Right ventricle myocardium inferior (tissue), 1 donor: Measurements from ENCODE around the gene SP1. TPM values are rescaled to one million over a fixed set of nuclear protein-coding genes. Genes with fewer than 3 reads are reported as not detected.
"Not testable (repeated sequence)": the region's sequence is repeated elsewhere in the genome, so short reads cannot be mapped to it uniquely, and the experiment has no call there.

ENCODE experiments used
- ATAC-seq: fragments of 200-7000 bp; cut with Tn5 transposase; one replicate; pipeline ENCODE4 v1.9.1; 2020; ENCODE audit warnings: mild to moderate bottlenecking, moderate library complexity
- DNase-seq: peaks from one replicate; pipeline ENCODE4 v3.0.0; 2021; ENCODE audit errors: missing footprints
- intact Hi-C: fragments of 100-400 bp; cut with DNase I; formaldehyde crosslinking; loops from one replicate; pipeline ENCODE4 v1.11.0; 2022
- total RNA-seq: library from RNA; stranded (reverse); fragmentation: NEBNext Ultra II Directional; extraction: Animal tissue kit (Norgen Biotek cat#: 25700); gene quantifications from one replicate; pipeline ENCODE4 v1.2.1, GENCODE V29; 2021
- donor health status: DM: no; HTN: yes; CAD: no; lungs with severe emphysema.

SP1 gene
- total RNA-seq, 1 donor from 2014 or later: 31.3 TPM

DNA sequence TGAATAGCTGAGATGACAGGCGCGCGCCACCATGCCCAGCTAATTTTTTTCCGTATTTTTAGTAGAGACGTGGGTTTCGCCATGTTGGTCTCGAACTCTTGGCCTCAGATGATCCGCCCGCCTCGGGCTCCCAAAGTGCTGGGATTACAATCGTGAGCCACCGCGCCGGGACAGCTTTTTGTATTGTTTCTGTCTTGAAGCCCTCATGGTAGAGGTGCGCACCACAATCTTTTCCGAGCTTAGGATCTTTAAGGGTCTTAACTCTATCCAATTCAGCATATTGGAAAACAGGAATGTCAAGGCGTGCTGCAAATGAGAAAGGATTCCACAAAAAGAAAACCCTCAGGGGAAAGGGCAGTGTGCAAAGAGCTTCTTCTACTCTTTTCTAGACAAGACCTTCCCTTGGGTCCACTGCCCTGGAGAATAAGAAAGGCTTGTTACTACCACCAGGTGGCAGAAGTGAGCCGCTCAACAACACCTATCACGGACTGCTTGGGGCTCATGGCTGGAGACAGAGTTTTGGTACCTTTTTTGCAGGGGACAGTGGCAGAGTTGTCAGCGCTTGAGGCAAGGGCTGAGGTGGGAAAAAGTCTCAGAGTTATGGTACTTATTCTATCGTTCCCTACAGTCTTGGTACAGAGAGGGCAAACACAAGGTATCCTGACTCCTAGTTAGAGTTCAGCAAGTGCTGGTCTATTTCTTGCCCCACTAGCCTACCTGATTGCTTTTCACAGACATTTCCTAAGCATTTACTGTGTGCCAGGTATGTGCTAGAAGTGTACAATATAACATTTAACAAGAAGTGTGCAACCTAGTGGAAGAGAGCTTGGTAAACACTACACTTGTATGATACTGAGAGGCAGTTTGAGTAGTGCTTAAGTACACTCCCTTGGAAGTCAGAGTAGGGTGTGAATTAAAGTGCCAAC lies 27.4 kb upstream of the SP1 start:
- peak; percentile 95 for ATAC-seq
- peak; percentile 84 for DNase-seq
- intact Hi-C loops: loop anchor here (1.0 kb wide), 2 partner anchors 69 to 156 kb away; no protein-coding TSS in a partner anchor

DNA sequence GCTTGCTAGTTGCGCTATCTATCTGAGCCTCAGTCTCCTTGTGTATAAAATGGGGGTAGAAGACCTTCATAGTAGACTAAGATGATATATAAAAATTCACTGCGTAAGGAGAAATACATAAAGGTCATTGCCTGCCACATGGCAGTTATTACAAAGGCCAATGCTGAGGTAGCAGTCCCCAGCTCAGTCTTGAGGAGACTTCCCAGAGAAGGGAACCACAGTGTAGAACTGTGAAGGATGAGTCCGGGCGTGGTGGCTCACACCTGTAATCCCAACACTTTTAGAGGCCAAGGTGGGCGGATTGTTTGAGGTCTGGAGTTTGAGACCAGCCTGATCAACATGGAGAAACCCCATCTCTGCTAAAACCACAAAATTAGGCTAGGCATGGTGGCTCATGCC lies 26.7 kb upstream of the SP1 start:
- DNase-seq (no peak), ATAC-seq (no peak)
- intact Hi-C loops: no loop called here

DNA sequence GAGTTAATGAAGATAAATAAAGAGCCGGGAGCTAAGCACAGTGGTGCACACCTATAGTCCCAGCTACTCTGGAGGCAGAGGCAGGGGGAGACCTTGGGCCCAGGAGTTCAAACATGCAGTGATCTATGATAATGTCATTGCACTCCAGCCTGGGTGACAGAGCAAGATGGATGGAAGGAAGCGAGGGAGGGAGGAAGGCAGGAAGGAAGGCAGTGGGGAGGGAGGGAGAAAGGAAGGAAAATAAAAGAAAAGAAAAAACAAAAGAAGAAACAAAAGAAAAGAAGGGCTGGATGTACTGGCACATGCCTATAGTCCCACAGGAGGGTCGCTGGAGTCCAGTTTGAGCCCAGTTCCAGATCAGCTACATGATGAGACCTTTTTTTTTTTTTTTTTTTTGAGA lies 24.9 kb upstream of the SP1 start:
- no peak for DNase-seq
- no peak for ATAC-seq
- intact Hi-C loops: no loop called here

DNA sequence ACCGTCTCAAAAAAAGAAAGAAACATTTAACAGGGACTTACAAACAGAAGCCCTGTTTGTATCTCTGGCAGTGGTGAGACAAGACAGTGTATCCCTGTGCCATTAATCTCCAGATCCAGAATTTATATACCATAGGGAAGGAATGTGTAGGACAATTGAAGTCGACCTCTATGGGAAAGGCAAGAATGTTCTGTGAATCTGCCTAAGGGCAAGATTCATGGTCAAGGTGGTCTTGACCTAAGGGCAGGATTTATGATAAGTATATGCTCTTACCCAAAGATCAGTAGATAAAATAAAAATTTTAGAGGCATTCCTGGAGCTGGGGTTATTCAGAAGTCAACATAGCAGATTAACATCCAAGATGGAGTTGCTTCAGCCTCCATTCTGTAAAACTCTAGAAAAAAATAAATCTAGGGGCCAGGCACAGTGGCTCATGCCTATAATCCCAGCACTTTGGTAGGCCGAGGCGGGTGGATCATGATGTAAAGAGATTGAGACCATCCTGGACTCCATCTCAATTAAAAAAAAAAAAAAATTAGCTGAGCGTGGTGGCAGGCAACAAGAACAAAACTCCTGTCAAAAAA lies 21.0 kb upstream of the SP1 start:
- no peak for DNase-seq
- intact Hi-C loops: no loop called here
- ATAC-seq: no peak

DNA sequence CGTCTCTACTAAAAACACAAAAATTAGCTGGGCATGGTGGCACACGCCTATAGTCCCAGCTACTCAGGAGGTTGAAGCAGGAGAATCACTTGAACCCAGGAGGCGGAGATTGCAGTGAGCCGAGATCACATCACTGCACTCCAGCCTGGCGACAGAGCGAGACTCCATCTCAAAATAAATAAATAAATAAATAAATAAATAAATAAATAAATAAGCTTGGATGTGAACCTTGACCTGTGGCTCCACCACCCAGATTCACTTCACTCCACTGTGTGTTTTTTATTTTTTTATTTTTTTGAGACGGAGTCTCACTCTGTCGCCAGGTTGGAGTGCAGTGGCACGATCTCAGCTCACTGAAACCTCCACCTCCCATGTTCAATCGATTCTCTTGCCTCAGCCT lies 18.3 kb upstream of the SP1 start:
- intact Hi-C loops, DNase-seq, ATAC-seq: not testable (repeated sequence)

DNA sequence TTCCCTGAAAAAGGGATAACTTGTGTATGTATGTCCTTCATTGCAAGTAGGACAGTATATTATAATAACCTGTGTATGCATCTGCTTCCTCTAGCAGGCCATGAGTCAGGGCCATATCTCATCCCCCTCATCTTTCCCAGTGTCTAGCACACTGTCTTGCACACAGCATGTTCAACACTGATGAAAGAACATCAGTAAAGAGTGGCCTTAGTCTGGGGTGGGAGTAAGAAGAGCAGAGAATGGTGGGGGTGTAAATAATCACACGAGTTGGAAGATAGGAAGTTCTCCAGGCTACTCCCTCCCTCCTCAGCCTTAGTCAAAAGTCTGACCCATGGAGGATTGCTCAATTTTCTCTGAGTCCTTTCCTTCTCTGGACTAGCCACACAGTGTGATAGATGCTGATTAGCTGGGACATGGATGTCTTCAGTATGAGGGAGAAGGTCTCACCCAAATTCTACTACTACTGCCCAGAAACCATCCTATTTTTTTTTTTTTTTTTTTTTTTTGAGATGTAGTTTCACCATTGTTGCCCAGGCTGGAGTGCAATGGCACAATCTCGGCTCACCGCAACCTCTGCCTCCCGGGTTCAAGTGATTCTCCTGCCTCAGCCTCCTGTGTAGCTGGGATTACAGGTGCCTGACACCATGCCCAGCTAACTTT lies 14.6 kb upstream of the SP1 start:
- intact Hi-C loops: no loop called here
- DNase-seq (no peak), ATAC-seq (peak; percentile 63)

DNA sequence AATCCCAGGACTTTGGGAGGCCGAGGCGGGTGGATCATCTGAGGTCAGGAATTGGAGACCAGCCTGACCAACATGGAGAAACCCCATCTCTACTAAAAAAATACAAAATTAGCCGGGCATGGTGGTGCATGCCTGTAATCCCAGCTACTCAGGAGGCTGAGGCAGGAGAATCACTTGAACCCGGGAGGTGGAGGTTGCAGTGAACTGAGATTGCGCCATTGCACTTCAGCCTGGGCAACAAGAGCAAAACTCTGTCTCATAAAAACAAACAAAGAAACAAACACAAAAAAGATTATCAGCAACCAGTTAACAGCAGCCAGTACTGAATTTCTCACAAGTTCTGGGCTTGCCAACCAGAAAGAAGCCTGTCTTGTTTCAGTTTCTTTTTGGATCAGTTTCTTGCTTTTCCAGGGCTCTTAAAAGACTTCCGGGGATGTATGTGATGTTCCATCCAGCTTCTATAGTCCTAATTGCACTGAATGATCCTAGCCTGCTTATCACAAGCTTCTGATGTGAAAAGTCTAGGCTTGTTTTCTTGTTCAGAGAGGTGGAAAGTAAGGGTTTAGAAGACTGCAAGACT lies 6.3 kb upstream of the SP1 start:
- ATAC-seq, DNase-seq, intact Hi-C loops: not testable (repeated sequence)

DNA sequence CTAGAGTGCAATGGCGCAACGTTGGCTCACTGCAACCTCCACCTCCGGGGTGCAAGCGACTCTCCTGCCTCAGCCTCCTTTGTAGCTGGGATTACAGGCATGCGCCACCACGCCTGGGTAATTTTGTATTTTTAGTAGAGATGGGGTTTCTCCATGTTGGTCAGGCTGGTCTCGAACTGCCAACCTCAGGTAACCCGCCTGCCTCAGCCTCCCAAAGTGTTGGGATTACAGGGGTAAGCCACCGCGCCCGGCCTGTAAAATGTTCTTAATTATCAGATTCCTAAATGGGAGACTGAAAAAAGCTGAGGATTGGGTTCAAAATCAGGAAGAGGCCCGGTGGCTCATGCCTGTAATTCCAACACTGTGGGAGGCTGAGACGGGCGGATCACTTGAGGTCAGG lies 5.7 kb upstream of the SP1 start:
- intact Hi-C loops, ATAC-seq, DNase-seq: not testable (repeated sequence)

DNA sequence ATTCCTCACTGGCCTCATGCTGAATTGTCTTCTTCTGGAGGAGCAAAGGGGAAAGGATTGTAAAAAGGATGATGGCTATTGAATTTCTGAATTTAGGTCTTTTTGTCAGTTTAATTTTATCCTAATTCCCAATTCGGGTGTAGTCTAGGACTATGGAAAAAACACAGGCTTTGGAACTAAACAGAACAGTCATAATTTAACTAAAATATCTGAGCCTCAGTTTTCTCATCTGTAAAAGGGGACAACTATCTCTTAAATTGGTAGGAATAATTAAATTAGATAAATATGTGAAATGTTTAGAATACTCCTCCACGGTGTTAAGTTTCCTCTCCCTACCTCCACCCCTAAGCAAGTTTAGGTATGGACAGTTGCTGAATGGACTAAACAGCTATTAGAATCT lies 3.2 kb upstream of the SP1 start:
- ATAC-seq (no peak), DNase-seq (no peak)
- intact Hi-C loops: no loop called here

DNA sequence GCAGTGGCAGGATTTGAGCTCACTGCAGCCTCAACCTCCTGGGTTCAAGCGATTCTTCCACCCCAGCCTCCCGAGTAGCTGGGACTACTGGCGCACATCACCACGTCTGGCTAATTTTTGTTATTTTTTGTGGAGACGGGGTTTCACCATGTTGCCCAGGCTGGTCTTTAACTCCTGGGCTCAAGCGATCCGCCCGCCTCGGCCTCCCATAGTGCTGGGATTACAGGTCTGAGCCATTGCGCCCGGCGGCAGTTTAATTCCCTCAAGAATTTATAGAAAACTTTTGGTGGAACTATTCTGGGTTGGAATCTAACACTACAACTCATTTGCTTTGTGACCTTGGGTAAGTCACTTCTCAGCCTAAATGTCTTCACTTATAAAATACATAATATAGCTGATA lies 1.8 kb upstream of the SP1 start:
- DNase-seq (no peak), ATAC-seq (no peak)
- intact Hi-C loops: no loop called here

DNA sequence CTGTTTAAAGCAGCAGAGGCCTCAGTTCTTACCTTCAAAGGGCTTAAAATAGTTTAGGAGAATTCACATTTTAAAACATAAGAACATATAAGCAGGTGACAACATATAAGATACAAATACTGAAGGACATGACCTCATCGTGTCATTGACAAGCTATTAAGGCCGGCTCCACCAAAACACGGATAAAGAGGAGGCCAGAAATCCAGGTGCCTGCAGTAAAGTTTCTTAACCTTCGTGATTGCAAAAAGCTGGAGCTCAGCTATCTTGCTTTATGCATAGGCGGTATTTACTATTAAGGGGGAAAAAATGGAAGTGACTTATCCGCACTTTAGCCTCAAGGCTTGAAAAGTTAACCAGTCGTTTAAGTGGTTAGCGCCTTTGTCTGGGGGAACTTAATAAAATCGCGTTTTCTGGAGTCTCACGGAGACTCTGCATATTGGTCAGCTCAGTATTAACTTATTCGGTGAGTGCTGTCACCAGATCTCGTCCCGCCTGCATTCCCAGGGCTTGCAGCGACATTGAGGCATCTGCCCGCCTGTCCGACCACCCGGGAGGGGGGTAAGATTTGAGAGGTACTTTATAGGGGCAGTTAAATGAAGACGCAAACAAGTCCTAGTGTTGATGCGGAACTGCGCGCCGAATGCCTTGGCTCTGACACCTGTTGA lies 1.1 kb upstream of the SP1 start:
- ATAC-seq (no peak), DNase-seq (no peak)
- intact Hi-C loops: no loop called here

DNA sequence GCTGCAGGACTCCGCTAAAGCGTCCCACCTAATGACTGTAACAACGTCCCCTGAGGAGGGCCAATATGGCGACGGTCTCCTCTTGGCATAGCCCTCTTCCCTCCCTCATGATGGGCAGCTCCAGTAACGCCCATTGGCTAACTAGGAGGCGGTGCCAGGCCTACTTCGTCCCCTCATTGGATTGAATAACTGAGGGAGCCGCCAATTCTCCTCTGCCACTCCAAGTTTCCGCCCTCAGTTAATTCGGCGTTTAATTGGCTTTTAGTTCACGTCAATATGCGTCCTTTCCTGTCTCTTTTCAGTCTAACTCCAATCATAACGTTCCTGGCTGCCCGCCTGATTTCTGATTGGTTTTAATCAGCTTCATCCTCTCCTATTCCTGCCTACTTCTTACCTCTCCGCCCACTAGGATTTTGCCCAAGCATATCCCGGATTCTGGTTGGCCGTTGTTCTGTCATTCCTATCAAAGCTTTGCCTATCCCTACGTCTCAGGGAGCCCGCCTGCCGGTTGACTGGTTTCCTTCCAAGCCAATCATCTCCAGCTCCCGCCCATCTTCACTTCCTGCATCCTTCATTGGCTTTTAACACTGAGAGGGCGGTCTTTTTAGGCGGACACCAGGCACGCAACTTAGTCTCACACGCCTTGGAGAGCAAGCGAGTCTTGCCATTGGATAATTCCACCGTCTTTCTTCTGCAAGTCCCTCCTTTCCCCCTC lies 430 bp upstream of the SP1 start:
- intact Hi-C loops: no loop called here
- ATAC-seq (peak; percentile 89), DNase-seq (peak; percentile 97)

DNA sequence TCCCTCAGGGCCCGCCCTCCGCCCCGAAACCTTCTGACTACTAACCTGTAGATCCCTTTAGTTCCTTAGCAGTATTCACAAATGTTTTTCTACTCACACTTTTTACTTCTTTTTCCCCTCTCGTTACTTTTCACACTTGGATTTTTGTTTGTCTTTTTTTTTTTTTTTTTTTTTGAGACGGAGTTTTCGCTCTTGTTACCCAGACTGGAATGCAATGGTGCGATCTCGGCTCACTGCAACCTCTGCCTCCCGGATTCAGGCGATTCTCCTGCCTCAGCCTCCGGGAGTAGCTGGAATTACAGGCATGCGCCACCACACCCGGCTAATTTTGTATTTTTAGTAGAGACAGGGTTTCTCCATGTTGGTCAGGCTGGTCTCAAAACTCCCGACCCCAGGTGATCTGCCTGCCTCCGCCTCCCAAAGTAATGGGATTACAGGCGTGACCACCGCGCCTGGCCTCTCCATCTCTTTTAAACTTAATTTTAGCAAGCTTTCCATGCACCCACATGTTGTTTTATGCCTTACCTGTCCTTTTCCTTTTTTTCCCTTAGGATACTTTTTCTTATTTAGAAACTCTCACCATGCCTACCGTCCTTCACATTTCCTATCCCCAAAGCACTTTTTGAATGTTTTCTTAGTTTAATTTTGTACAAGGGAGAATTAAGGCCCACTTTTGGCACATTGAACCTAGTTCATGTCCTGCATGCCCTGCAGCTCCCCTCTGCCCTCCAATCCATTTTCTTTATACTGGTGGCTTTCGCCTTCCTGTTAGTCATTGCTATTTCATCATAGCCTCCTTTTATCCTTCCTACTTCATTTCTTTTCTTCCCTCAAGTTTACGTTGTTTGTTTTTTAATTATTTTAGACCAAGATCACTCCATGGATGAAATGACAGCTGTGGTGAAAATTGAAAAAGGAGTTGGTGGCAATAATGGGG lies 1.1 kb downstream of the SP1 start:
- no peak for DNase-seq
- intact Hi-C loops: no loop called here
- ATAC-seq: no peak

DNA sequence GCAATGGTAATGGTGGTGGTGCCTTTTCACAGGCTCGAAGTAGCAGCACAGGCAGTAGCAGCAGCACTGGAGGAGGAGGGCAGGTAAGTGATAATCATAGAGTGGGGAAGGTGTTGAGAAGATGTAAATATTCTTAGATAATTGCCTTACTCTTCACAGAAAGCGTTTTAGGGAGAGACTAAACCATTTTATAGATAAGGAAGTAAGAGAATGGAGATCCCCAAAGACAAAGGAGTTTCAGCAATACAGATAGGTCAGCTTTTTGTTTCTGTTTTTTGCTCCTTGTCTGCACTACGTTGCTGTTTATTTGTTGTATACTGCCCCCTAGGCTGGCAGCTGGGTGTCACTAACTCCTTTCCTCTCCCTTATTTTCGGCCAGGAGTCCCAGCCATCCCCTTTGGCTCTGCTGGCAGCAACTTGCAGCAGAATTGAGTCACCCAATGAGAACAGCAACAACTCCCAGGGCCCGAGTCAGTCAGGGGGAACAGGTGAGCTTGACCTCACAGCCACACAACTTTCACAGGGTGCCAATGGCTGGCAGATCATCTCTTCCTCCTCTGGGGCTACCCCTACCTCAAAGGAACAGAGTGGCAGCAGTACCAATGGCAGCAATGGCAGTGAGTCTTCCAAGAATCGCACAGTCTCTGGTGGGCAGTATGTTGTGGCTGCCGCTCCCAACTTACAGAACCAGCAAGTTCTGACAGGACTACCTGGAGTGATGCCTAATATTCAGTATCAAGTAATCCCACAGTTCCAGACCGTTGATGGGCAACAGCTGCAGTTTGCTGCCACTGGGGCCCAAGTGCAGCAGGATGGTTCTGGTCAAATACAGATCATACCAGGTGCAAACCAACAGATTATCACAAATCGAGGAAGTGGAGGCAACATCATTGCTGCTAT lies 2.0 kb downstream of the SP1 start:
- no peak for ATAC-seq
- DNase-seq: peak; percentile 79
- intact Hi-C loops: no loop called here

DNA sequence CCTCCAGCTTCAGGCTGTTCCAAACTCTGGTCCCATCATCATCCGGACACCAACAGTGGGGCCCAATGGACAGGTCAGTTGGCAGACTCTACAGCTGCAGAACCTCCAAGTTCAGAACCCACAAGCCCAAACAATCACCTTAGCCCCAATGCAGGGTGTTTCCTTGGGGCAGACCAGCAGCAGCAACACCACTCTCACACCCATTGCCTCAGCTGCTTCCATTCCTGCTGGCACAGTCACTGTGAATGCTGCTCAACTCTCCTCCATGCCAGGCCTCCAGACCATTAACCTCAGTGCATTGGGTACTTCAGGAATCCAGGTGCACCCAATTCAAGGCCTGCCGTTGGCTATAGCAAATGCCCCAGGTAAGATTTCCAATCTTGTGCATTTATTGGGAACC lies 3.3 kb downstream of the SP1 start:
- ATAC-seq: no peak
- intact Hi-C loops: no loop called here
- no peak for DNase-seq

DNA sequence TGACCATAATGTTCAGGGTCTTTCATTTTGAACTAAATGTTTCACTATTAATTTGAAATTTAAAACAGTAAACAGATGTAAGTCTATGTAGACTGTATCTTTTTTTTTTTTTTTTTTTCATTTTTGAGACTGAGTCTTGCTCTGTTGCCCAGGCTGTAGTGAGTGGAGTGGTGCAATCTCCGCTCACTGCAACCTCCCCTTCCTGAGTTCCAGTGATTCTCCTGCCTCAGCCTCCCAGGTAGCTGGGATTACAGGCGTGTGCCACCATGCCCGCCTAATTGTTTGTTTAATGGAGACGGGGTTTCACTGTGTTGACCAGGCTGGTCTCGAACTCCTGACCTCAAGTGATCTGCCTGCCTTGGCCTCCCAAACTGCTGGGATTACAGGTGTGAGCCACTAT lies 6.4 kb downstream of the SP1 start:
- ATAC-seq, intact Hi-C loops, DNase-seq: not testable (repeated sequence)
